ENCODE results near the gene ERC2.

DNA sequence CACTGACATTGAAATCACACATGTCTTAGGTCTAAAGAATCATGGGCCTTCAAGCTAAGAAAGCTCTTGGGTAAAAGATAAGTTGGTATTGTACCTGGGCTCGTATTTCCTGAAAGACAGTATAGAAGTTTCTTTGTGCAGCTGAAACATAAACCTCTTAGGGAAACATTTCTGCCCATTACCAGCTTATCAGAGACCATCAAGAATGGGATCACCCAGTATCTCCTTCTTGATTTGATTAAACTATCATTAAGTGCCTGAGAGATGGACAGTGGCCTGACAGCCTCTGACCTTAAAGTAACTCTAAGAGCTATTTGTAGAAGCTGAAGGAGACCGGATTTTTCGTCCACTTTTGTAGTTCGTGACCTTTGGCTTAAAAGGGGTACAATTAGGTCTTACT, 265.3 kb downstream of the ERC2 start:
- TF ChIP-seq POLR2A (IDR thresholded peaks at IDR 0.05; ENCODE audit: low read depth, low read length), result no peak
- TF ChIP-seq POLR2AphosphoS5 (IDR thresholded peaks at IDR 0.05; ENCODE audit: low read depth, low read length), result no peak

Data from GM12892 (cell line).